Posterior vena cava (tissue), 2 donors: ENCODE results near the gene LRRC23. TPM values are rescaled to one million over a fixed set of nuclear protein-coding genes. Genes with fewer than 3 reads are reported as not detected.

Experiments used
- DNase-seq: peaks from one replicate; pipeline ENCODE4 v3.0.0-alpha.2; 2020; ENCODE audit warnings: low spot score
- intact Hi-C, 2 donors: fragments of 100-400 bp; cut with DNase I; formaldehyde crosslinking; loops; one replicate each; pipeline versions ENCODE4 v1.14.1 to v1.14.2; 2022 to 2023
- long read RNA-seq, 2 donors: library from polyadenylated mRNA; unstranded; transcript quantifications; one replicate each; pipeline ENCODE4 v2.0.0, GENCODE V29; 2020 to 2021
- total RNA-seq, 2 donors: library from RNA; stranded (reverse); fragmentation: NEBNext Ultra II Directional; extraction: Animal tissue kit (Norgen Biotek cat#: 25700); gene quantifications; one replicate each; pipeline ENCODE4 v1.2.1, GENCODE V29; 2021
- donor health status: DM: yes; HTN: yes; CAD: no.
- donor health status: DM: yes; HTN: yes; CAD: no.

LRRC23 gene, protein sequence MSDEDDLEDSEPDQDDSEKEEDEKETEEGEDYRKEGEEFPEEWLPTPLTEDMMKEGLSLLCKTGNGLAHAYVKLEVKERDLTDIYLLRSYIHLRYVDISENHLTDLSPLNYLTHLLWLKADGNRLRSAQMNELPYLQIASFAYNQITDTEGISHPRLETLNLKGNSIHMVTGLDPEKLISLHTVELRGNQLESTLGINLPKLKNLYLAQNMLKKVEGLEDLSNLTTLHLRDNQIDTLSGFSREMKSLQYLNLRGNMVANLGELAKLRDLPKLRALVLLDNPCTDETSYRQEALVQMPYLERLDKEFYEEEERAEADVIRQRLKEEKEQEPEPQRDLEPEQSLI
- total RNA-seq, result 1 to 10 TPM; 5.3 to 6.7 TPM
- long read RNA-seq, donor 1, partial matches to known transcripts, result 0 of 3 reads
- long read RNA-seq, donor 1, other reads (novel, unspliced or antisense), result 1 of 3 reads
- long read RNA-seq, donor 2, transcript LRRC23-211 (7 exons, 1,412 nt), result major isoform, 6 of 20 reads
- long read RNA-seq, donor 2, transcript LRRC23-201 (8 exons, 1,615 nt), result major isoform, 6 of 20 reads
- long read RNA-seq, donor 2, partial matches to known transcripts, result 2 of 20 reads
- long read RNA-seq, donor 2, other reads (novel, unspliced or antisense), result 6 of 20 reads

DNA sequence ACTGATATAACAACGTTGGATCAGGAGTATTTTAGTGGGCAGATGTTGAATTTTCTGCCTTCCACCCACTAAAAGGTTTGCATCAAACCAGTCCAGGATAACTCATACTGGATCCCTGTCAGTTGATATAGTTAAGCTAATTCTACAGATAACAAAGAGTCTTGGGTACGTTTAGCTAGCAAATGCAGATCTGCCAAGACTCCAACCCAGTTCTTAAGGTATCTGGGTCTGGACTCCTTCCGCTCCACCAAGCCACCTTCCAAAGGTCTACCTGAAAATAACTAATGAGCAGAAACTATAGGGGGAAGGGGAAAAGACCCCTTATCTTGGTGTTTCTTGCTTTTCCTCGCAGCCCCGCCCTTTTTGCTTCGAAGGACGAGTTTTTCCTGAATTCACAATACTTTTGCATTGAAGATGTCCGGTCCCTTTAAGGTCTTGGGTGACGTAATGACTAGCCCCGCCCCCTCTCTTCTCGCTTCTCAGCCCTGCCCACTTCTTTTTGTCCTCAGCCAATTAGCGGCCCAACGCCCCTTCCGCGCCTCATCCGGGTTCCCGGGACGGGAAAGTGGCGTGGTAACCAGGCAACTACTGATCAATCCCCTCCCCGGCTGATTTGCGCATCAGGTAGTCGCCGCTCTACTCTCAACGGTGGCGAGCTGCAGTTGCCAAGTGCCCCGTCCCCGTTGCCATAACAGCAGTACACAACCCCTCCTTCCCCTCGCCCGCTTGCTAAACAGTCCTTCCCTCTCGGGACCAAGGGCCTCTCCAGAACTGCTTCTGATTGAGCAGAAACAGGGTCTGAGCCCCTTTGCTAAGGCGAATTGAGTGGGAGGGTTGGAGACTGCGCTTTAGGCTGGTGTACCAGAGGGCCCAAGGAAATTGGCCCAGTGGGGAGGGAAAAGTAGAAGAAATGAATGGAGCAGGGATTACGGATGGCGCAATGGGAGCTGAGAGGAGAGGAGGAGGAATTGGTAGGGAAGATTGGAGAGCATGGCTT, at the start of gene LRRC23:
LRRC23 (plus strand) TSS at position 543 of the 997 bp plus-strand sequence. CDS start 812 bp downstream, outside the sequence.
- DNase-seq, result peak; percentile 99
- intact Hi-C loops, result no loop called here

DNA sequence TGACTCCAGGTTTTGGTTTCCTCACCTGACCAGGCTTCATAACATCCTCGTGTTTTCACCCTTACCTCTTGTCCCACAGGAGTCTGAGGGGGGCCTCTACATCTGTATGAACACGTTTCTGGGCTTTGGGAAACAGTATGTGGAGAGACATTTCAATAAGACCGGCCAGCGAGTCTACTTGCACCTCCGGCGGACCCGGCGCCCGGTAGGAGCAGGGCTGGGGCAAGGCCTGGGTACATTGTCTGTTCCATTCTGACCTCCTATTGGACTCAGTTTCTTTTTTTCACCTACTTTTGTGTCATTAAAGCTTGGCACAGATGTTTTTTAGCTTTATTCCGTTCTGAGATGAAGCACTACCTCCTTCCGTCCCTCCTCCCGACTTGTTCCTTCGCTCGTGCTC, 49.3 kb upstream of the LRRC23 start:
- intact Hi-C loops, result no loop called here

DNA sequence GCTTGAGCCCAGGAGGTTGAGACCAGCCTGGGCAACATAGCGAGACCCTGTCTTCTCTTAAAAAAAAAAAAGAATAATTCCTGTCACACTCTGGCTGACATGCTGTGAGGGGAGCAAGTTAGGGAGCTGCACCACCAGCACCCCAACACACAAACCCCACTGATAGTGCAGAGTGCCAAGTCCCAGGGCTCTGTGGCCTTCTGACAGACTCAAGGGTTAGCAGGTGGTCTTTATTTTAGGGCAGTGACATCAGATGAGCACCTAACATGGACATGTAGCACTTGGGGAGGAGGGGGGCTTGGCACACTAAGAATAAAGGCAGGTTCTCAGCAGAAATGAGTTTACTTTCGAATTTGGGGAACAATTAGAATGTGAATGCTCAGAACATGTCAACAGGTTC, 45.8 kb upstream of the LRRC23 start:
- no peak for DNase-seq
- intact Hi-C loops, result no loop called here

More for the DNA sequence above, 49.3 kb upstream of the LRRC23 start:
- DNase-seq, result no peak

DNA sequence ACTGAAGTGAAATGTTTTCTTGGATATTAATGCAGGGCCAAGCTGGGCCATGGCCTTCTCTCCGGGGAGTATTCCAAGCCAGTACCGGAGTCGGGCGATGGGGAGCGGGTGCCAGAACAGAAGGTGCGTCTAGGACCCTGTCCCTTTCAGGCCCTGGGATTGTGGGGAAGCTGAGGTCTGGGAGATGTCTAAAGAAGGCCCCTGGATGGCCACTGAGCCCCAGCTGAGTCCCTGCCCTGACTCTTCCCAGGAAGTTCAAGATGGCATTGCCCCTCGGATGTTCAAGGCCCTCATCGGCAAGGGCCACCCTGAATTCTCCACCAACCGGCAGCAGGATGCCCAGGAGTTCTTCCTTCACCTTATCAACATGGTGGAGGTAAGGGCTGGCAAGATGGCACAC, 44.5 kb upstream of the LRRC23 start:
- DNase-seq, result no peak
- intact Hi-C loops, result no loop called here

DNA sequence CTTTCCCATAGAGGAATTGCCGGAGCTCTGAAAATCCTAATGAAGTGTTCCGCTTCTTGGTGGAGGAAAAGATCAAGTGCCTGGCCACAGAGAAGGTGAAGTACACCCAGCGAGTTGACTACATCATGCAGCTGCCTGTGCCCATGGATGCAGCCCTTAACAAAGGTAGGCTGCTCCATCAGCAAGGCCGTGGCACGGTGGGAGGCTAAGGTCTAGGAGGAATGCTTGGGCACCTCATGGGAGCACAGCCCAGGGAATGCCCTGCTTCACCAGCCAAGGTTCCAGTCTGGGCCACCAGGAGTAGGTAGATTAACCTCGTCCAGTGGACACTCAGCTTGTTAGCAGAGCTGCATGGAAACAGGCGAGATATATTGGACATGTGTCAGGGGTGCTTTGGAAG, 43.7 kb upstream of the LRRC23 start:
- peak; percentile 62 for DNase-seq
- intact Hi-C loops, result no loop called here

DNA sequence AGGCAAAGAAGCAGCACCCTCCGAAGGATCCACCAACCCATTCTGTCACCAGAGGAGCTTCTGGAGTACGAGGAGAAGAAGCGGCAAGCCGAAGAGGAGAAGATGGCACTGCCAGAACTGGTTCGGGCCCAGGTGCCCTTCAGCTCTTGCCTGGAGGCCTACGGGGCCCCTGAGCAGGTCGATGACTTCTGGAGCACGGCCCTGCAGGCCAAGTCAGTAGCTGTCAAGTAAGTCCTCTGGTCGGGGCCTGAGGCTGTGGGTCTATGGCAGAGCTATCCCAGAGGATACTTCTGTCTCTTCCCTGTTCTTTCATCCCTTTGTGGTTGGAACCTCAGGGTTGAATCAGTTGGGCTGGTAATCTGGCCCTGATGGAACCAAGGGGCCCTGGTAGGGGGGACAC, 43.2 kb upstream of the LRRC23 start:
- peak; percentile 38 for DNase-seq
- intact Hi-C loops, result no loop called here

DNA sequence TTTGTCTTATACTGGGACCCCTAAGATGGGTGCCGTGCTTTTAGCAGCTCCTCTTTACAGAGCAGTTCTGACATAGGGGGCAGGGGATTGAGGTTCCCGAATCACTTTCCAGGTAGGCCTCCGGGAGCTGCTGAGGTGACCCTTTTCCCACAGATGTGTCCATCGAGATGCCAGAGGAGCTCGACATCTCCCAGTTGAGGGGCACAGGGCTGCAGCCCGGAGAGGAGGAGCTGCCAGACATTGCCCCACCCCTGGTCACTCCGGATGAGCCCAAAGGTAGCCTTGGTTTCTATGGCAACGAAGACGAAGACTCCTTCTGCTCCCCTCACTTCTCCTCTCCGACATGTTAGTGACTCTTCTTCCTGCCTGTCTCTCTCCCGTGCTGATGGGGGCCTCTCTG, 41.6 kb upstream of the LRRC23 start:
- intact Hi-C loops, result no loop called here
- DNase-seq, result peak; percentile 64

DNA sequence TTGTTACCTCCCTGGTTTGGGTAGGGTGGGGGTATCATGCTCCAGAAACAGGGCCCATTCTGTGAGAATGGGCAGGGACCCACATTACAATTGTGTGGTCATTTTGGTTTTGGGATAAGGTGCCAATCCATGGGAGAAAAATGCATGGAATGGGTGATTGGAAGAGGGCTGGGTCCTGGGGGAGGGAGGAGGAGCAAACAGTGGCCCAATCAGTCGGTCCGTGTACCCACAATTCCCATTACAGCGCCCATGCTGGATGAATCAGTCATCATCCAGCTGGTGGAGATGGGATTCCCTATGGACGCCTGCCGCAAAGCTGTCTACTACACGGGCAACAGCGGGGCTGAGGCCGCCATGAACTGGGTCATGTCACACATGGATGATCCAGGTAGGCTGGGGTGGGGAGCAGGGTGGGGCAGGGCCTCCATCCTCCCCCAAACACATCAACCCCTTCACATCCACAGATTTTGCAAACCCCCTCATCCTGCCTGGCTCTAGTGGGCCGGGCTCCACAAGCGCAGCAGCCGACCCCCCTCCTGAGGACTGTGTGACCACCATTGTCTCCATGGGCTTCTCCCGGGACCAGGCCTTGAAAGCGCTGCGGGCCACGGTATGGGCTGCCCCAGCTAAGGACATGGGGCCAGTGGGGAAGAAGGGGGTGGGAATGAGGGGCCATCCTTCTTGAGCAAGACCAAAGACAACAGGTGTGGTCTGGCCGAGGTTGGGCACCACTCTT, 40.9 kb upstream of the LRRC23 start:
- intact Hi-C loops, result no loop called here
- DNase-seq, result peak; percentile 72

DNA sequence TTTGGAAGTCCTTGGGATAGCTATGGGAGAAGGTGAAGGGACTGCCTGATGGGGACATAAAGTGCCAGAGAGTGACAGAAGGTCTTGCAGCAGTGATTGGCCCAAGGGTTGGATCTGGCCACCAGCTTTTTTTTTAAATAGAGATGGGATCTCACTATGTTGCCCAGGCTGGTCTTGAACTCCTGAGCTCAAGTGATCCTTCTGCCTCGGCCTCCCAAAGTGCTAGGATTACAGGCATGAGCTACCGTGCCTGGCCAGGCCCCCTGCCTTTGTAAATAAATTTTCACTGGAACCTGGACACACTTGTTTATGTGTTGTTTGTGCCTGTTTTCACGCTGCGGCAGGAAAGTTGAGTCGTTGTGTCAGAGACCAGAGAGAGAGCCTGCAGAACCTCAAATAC, 39.3 kb upstream of the LRRC23 start:
- intact Hi-C loops, result loop anchor here in 1 of 2 donors (5.0 kb wide), 1 partner anchor 62 kb away; the partner anchor contains the start of gene ATN1
- peak; percentile 47 for DNase-seq

DNA sequence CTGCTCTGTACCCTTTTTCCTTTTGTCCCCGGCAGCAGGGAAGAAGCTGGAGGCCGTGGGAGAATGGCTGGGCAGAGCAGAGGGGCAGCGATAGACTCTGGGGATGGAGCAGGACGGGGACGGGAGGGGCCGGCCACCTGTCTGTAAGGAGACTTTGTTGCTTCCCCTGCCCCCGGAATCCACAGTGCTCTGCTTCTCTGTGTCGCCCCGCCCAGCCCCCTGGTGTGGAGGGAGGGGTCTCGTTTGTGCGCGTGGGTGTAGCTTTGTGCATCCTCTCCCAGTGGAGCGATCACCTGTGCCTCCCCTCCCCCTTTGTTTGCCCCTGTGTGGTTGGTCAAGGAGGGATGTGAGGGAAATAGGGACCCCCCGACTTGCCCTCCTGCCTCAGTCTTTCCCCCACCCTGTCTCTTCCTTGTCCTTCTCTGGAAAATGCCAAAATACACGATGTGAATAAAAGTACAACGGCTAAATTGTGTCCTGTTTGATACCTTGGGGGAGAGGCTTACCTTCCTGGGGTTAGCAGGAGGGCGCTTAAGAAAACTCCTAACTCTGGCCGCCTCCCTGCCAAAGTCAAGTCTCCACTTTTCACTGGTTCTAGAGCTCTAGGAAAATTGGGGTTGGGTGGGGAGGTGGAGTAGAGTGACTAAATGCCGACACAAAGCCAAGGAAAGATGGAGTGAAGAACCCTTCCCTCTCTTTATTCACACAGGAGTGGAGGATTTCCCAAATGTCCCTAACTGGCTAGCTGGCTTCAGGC, 38.3 kb upstream of the LRRC23 start:
- intact Hi-C loops, result loop anchor here in 1 of 2 donors (5.0 kb wide), 1 partner anchor 61 kb away; the partner anchor contains the start of gene ATN1
- peak; percentile 80 for DNase-seq

DNA sequence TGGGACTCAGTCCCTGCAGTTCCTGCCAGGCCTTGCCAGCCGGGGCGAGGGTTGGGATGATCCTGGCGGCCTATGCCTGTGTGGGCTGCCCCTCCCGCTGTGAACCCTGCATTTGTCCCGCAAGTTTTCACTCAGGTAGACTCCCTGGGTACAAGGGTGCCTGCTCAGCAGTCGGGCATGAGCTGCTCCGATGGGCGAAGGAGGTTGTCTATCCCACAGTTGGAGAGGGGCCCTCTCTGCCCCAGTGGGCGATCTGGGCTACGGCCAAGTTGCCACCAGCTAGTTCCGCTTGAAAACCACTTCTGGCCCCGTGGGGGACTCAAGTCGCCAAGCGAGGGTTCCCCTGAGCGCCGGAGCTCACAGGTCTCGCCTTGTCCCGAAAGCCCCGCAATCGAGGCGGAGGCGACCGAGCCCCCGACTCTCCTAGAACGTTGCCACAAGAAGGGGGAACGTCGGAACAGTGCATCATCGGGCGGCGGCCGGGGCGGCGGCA, 37.7 kb upstream of the LRRC23 start:
- DNase-seq, result no peak
- intact Hi-C loops, result loop anchor here in 1 of 2 donors (5.0 kb wide), 1 partner anchor 60 kb away; the partner anchor contains the start of gene ATN1

DNA sequence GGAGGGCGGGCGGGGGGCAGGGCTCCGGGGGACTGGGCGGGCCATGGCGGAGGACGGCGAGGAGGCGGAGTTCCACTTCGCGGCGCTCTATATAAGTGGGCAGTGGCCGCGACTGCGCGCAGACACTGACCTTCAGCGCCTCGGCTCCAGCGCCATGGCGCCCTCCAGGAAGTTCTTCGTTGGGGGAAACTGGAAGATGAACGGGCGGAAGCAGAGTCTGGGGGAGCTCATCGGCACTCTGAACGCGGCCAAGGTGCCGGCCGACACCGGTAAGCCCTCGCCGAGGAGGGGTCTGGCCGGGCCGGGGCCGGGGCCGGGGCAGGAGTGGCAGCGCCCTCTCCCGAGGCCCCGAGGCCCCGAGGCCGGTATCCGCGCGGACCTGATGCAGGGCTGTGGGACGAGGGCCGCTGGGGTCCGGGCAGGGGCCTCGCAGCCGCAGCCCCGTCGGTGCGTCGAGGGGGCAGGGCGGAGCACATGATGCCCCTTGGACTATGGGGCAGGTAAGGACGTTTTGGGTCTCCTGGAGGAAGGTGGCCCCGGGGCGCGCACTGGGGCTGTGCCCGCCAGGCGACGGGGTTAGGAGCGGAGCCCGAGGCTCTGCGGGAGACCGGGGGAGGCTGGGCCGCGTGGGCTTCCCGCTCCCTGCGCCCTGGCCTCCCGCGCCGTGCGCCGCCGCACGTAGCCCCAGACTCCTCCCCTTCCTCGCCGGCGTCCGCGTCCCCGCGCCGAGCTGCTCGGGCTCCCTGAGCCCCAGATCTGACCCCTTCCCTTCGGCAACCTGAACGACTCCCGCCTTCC, 37.0 kb upstream of the LRRC23 start, which contains the start of gene TPI1:
TPI1 (plus strand) TSS at position 119 of the 798 bp plus-strand sequence; CDS start at position 155, 36 bp downstream.
- intact Hi-C loops, result loop anchor here in 1 of 2 donors (5.0 kb wide), 1 partner anchor 60 kb away; the partner anchor contains the start of gene ATN1

DNA sequence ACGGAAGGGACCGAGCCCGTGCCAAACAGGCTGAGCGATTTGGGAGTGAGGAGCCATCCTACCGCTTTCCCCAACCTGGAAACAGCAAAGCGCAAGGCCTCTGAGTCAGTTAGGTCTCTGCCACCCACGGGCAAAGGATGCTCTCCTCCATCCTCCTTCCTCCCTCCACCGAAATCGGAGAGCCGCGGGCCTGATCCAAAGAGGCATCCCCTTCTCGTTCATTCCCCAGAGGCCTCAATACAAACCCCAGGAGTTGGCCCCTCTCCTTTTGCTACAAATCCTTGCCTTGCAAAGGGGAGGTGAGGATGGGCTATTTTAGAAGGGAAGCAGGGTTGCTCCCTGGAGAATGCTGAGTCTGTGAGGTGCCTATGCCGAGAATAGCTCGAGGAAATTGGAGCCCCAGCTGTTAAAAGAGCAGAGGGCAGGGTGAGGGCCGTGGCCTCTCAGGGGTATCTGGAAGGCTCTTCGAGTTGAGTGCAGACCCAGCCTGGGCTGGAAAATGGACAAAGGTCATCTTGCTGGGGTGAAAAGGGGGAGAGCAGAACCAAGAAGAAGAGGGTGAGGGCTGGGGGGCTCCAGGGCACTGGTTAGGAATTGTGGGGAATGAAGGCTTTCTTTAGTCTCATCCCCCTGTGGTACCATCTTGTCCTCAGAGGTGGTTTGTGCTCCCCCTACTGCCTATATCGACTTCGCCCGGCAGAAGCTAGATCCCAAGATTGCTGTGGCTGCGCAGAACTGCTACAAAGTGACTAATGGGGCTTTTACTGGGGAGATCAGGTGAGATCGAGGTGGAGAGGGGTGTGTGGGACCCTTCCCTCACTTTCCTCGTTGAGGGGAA, 36.2 kb upstream of the LRRC23 start:
- peak; percentile 73 for DNase-seq
- intact Hi-C loops, result loop anchor here in 1 of 2 donors (5.0 kb wide), 1 partner anchor 59 kb away; the partner anchor contains the start of gene ATN1

More for the DNA sequence above, 37.0 kb upstream of the LRRC23 start, which contains the start of gene TPI1:
- DNase-seq, result peak; percentile 95

DNA sequence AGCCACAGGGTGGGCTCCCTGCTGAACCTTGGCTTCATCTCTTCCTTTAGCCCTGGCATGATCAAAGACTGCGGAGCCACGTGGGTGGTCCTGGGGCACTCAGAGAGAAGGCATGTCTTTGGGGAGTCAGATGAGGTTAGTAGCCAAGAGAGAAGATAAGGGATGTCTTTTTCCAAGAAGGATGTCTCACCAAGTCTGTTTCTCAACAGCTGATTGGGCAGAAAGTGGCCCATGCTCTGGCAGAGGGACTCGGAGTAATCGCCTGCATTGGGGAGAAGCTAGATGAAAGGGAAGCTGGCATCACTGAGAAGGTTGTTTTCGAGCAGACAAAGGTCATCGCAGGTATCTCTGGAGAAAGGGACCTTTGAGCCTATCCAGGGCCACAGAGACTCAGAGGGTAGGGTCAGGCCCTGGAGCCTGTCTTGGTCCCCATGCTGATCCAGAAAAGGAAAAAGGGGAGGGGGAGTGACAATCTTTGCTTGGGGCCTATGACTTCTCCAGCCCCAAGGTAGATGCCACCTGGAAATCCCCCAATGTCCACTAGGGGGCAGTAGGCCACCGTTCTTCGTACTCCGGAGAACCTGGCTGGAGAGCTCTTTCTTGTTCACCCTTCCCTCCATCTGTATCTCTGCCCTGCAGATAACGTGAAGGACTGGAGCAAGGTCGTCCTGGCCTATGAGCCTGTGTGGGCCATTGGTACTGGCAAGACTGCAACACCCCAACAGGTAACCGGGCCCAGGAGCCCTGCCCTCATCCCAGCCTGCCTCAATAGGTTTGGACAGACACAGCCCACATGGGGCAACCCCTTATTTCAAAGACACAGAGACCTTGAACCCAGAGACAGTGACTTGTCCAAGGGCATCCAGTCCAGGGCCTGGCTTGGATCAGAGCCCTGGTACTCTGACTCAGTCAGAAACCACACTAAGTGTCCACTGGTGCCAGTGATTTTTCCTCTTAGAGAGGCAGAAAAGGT, 35.3 kb upstream of the LRRC23 start:
- DNase-seq, result peak; percentile 91
- intact Hi-C loops, result loop anchor here (2.0 to 5.0 kb wide), 2 partner anchors 58 to 69 kb away; partner anchors contain the start of gene ATN1 (in 1 of the 2)
